ENCODE measurements around the gene SDCBP2.

GRCh38 chr20:1317545-1318255 lies 11.2 kb downstream of the SDCBP2 start:
- TF ChIP-seq GATA2 (IDR thresholded peaks at IDR 0.05; ENCODE audit: low read depth, low read length) (no peak), GATA3 (IDR thresholded peaks at IDR 0.05; ENCODE audit: low read depth, low read length) (no peak)
